SK-N-SH treated with all-trans-retinoic acid at 6 μM for 48 hours (cell line): ENCODE data around the gene ARR3.
"Not testable (repeated sequence)": the region's sequence is repeated elsewhere in the genome, so short reads cannot be mapped to it uniquely, and the experiment has no call there.

ENCODE experiments used
- ATAC-seq: fragments of 200-7000 bp; cut with Tn5 transposase; 3 replicates; pipeline ENCODE4 v1.9.1; 2020; ENCODE audit warnings: mild to moderate bottlenecking, moderate library complexity
- ARNTL ChIP-seq: fragments of 450-650 bp; formaldehyde crosslinking; IDR thresholded peaks from 2 replicates; pipeline ENCODE4 v1.5.0; 2020; ENCODE audit warnings: low read depth, mild to moderate bottlenecking, moderate library complexity, borderline replicate concordance
- BACH2 ChIP-seq: fragments of 250-450 bp; sonication (Bioruptor Pico); IDR thresholded peaks from 2 replicates; pipeline ENCODE4 v1.9.0; 2021; ENCODE audit warnings: mild to moderate bottlenecking, borderline replicate concordance
- CREB5 ChIP-seq: fragments of 250-450 bp; sonication (Bioruptor Pico); IDR thresholded peaks from 2 replicates; pipeline ENCODE4 v1.5.1; 2020; ENCODE audit warnings: low read depth, mild to moderate bottlenecking, moderate library complexity
- CSDC2 ChIP-seq: fragments of 250-450 bp; sonication (Bioruptor Pico); IDR thresholded peaks from 2 replicates; pipeline ENCODE4 v1.5.0; 2020; ENCODE audit warnings: mild to moderate bottlenecking, moderate library complexity
- CSRNP3 ChIP-seq: fragments of 250-450 bp; sonication (Bioruptor Pico); IDR thresholded peaks from 2 replicates; pipeline ENCODE4 v1.5.1; 2021; ENCODE audit warnings: mild to moderate bottlenecking, moderate library complexity
- ESRRG ChIP-seq: fragments of 250-450 bp; sonication (Bioruptor Pico); IDR thresholded peaks from 2 replicates; pipeline ENCODE4 v1.6.1; 2021; ENCODE audit warnings: mild to moderate bottlenecking
- GLIS3 ChIP-seq: fragments of 250-450 bp; sonication (Bioruptor Pico); IDR thresholded peaks from 2 replicates; pipeline ENCODE4 v1.5.0; 2020; ENCODE audit warnings: mild to moderate bottlenecking, moderate library complexity
- ISL1 ChIP-seq: fragments of 250-450 bp; sonication (Bioruptor Pico); IDR thresholded peaks from 2 replicates; pipeline ENCODE4 v2.1.2; 2022; ENCODE audit warnings: mild to moderate bottlenecking, moderate library complexity
- PATZ1 ChIP-seq: fragments of 250-450 bp; sonication (Bioruptor Pico); IDR thresholded peaks from 2 replicates; pipeline ENCODE4 v1.8.0; 2020; ENCODE audit warnings: mild to moderate bottlenecking, moderate library complexity, borderline replicate concordance
- POU6F1 ChIP-seq: fragments of 250-450 bp; sonication (Bioruptor Pico); IDR thresholded peaks from 2 replicates; pipeline ENCODE4 v1.8.0; 2021; ENCODE audit warnings: low read depth, mild to moderate bottlenecking, moderate library complexity, borderline replicate concordance
- PPARA ChIP-seq: fragments of 250-450 bp; sonication (Bioruptor Pico); IDR thresholded peaks from 2 replicates; pipeline ENCODE4 v1.5.0; 2020; ENCODE audit warnings: mild to moderate bottlenecking, borderline replicate concordance
- RARB ChIP-seq: fragments of 250-450 bp; sonication (Bioruptor Pico); IDR thresholded peaks from 2 replicates; pipeline ENCODE4 v1.8.0; 2021; ENCODE audit warnings: mild to moderate bottlenecking, moderate library complexity
- SNAI2 ChIP-seq: fragments of 250-450 bp; sonication (Bioruptor Pico); IDR thresholded peaks from 2 replicates; pipeline ENCODE4 v1.5.0; 2020; ENCODE audit warnings: mild to moderate bottlenecking, moderate library complexity
- TCF4 ChIP-seq: fragments of 250-450 bp; sonication (Bioruptor Pico); IDR thresholded peaks from 2 replicates; pipeline ENCODE4 v1.8.0; 2021; ENCODE audit warnings: mild to moderate bottlenecking, moderate library complexity, borderline replicate concordance
- TOX ChIP-seq: fragments of 250-450 bp; sonication (Bioruptor Pico); IDR thresholded peaks from 2 replicates; pipeline ENCODE4 v1.8.0; 2021; ENCODE audit warnings: mild to moderate bottlenecking, moderate library complexity, borderline replicate concordance
- TSHZ2 ChIP-seq: fragments of 250-450 bp; sonication (Bioruptor Pico); IDR thresholded peaks from 2 replicates; pipeline ENCODE4 v1.5.0; 2020; ENCODE audit warnings: mild to moderate bottlenecking, moderate library complexity
- ZC3H10 ChIP-seq: fragments of 250-450 bp; sonication (Bioruptor Pico); IDR thresholded peaks from 2 replicates; pipeline ENCODE4 v1.5.1; 2021; ENCODE audit warnings: mild to moderate bottlenecking, moderate library complexity
- ZFP3 ChIP-seq: fragments of 250-450 bp; sonication (Bioruptor Pico); IDR thresholded peaks from 2 replicates; pipeline ENCODE4 v1.5.0; 2020; ENCODE audit warnings: mild to moderate bottlenecking, moderate library complexity
- ZFP30 ChIP-seq: fragments of 450-650 bp; formaldehyde crosslinking; IDR thresholded peaks from 2 replicates; pipeline ENCODE4 v1.5.0; 2022; ENCODE audit warnings: mild to moderate bottlenecking, moderate library complexity
- ZNF565 ChIP-seq: fragments of 450-650 bp; formaldehyde crosslinking; conservative IDR thresholded peaks from 2 replicates; pipeline ENCODE4 v1.5.0; 2020; ENCODE audit warnings: low read depth, mild to moderate bottlenecking, moderate library complexity
- ZNF70 ChIP-seq: fragments of 450-650 bp; formaldehyde crosslinking; IDR thresholded peaks from 2 replicates; pipeline ENCODE4 v1.5.0; 2020; ENCODE audit warnings: mild to moderate bottlenecking, moderate library complexity
- ZNF8 ChIP-seq: fragments of 450-650 bp; formaldehyde crosslinking; IDR thresholded peaks from 2 replicates; pipeline ENCODE4 v1.5.0; 2020; ENCODE audit warnings: mild to moderate bottlenecking, moderate library complexity

Gene ARR3

GRCh38 chrX:70241501-70241900 is 26.6 kb upstream of the ARR3 start:
- no peak for ATAC-seq
- TF ChIP-seq PPARA (CRISPR knock-in tag) (no peak), BACH2 (CRISPR knock-in tag) (no peak), RARB (no peak), CSRNP3 (CRISPR knock-in tag) (no peak), ARNTL (no peak), ZNF565 (no peak)

GRCh38 chrX:70243601-70244000 is 24.5 kb upstream of the ARR3 start:
- not testable (repeated sequence) for ATAC-seq

- no peak for ATAC-seq
- TF ChIP-seq PPARA (CRISPR knock-in tag) (no peak), ZNF8 (CRISPR knock-in tag) (no peak), TSHZ2 (no peak), PATZ1 (CRISPR knock-in tag) (no peak), POU6F1 (CRISPR knock-in tag) (no peak), ZFP30 (CRISPR knock-in tag) (no peak), ESRRG (no peak), ZFP3 (no peak), TCF4 (CRISPR knock-in tag) (no peak), BACH2 (CRISPR knock-in tag) (no peak), CSDC2 (CRISPR knock-in tag) (no peak), CSRNP3 (CRISPR knock-in tag) (no peak), ARNTL (no peak), GLIS3 (no peak), RARB (no peak), TOX (CRISPR knock-in tag) (no peak), SNAI2 (no peak), ZNF70 (no peak), ISL1 (CRISPR knock-in tag) (no peak), ZC3H10 (CRISPR knock-in tag) (no peak)
- TF ChIP-seq, all 23 proteins: peak for 0
Observed at GRCh38 chrX:70244881-70245280, 23.3 kb upstream of the ARR3 start.

GRCh38 chrX:70247252-70247651 is 20.9 kb upstream of the ARR3 start:
- no peak for ATAC-seq
- TF ChIP-seq RARB (no peak), CREB5 (no peak), GLIS3 (no peak), BACH2 (CRISPR knock-in tag) (no peak), POU6F1 (CRISPR knock-in tag) (no peak), TSHZ2 (no peak), ZFP30 (CRISPR knock-in tag) (no peak), ZFP3 (no peak), TOX (CRISPR knock-in tag) (no peak)
